NCI-H345 treated with DMSO at 0.1 percent for 48 hours (cell line): ENCODE measurements around the gene ATP8B1.
"Not testable (repeated sequence)": the region's sequence is repeated elsewhere in the genome, so short reads cannot be mapped to it uniquely, and the experiment has no call there.

Experiments used
- DNase-seq: peaks from one replicate; lab custom pipeline; 2025; ENCODE audit not compliant: unreplicated experiment; lab: John Stamatoyannopoulos, UW

The ATP8B1 gene

DNA sequence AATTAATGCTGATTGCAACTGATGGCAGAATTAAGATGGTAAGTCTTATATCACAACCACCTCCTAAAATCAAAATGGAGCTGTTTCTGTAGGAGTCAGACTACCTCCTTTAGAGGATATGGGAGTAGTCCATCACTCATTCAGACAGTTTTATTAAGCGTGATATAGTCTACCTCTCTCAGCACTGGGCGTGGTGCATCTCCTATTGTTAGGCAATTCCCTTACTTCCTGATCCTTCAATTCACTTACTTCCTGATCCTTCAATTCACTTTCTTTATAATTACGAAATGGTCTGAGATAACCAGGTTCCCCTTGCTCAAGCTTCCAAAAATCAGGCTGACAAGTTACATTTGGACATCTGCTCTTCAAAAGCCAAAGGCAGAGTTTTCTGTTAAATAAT is 31.9 kb downstream of the ATP8B1 start:
- DNase-seq: no peak

DNA sequence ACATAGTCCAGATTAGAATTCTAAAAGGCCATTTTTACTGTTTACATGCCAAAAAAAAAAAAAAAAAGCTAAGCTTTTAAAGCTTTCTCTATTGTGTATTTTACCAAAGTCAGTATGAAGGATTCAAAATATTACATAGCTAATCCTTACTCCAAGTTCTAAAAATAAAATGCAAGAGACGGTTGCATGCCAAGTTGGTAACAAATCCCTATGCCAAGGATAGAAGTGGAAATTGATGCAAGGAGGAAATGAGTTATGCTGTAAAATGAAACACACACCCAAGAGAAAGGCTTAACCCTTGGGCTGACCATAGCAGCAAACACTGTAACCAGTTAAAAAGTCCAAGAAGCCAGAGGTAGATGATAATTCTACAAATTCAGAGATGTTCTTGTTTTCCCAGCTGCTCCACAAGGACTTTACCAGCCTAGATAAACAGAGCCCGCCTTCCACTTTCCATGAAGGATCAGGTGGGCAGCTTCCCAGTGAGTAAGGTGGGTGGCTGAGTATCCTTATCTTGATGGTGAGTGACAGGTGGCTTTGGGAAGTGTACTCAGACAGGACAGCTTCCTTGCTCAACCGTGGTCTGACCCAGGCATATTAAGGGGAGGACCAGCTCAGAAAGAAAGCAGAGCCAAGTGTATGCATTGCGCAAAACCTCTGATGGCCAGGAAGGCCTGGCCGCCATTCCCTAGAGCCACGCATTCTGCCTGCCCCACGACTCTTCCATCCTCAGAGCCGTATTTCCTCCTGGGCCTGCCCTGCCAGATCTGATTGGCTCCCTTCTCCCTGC is 34.4 kb downstream of the ATP8B1 start:
- DNase-seq: no peak

DNA sequence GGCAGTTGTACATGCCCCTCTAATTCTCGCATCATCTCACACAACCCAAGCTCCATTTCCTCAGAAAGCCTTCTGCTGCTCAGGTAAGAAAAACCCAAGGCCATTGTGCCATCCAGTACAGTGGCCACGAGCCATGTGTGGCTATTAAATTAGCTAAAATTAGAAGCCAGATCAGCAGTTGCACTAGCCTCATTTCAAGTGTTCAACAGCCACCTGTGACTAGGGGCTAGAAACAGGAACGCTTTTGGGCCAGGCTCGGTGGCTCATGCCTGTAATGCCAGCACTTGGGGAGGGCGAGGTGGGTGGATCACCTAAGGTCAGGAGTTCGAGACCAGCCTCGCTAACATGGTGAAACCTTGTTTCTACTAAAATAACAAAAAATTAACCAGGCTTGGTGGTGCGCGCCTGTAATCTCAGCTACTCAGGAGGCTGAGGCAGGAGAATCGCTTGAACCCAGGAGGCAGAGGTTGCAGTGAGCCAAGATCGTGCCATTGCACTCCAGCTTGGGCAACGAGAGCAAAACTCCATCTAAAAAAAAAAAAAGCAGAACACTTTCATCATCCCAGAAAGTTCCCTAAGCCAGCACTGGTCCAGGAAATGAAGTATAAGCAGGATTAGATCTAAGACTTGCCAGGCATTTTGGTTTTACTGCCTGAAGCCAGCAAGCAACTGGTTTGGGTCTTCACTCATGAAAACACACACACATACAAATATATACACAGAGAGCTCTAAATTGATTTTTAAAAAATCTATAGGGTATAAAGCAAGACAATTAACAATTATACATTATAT is 35.7 kb downstream of the ATP8B1 start:
- no peak for DNase-seq

DNA sequence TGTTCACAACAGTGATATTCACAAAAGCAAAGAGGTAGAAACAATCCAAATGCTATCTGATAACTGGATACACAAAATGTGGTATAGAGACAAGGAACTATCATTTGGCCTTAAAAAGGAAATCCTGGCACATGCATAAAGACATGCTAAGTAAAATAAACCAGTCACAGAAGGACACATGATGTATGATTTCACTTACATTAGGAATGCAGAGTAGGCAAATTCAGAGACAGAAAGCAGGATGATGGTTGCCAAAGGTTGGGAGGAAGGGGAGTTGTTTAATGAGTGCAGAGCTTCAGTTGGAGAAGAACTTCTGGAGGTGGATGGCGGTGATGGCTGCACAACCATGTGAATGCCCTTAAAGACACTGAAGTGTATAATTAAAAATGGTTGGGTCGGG is 38.1 kb downstream of the ATP8B1 start:
- DNase-seq: no peak

DNA sequence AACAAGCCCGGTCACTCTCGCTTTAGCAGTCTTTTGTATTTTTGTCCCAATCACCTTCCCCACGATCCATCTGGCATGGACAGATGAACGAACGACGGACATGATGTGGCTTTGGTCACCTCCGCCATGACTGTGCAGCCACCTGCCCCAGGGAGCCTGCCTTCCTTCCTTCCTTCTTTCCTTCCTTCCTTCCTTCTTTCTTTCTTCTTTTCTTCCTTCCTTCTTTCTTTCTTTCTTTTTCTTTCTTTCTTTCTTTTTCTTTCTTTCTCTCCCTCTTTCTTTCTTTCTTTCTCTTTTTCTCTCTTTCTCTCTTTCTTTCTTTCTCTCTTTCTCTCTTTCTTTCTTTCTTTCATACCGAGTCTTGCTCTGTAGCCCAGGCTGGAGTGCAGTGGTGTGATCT is 39.0 kb downstream of the ATP8B1 start:
- no peak for DNase-seq

DNA sequence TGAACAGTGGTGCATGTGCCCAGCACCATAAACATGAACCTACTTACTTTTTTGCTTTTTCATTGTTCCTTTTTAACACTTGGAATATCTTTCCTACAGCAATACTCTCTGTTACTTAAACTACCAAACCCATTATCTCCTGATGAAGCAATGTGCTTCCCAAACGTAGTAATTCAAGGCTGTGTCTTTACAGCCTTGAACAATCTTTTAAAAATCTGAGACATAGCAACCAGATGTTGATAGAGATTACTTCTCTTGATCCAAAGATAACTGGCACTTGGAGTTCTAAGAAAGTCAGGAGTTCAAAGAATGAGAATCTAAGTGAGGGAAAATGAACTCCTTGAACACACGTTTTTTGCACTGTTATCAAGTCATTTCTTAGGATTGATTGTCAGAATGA is 40.4 kb downstream of the ATP8B1 start:
- DNase-seq: no peak

DNA sequence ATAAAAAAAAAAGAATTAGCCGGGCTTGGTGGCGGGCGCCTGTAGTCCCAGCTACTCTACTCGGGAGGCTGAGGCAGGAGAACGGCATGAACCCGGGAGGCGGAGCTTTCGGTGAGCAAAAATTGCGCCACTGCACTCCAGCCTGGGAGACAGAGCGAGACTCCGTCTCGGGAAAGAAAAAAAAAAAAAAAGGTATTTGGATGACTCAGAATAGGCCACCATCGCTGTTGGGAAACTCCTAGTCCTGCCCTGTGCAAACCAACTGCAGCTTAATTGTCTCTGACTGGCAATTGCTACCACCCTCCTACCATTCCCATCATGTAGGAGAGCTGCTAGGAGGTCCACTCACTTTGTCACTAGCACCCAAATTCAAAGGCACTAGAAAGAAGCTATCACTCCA is 43.5 kb downstream of the ATP8B1 start:
- no peak for DNase-seq

DNA sequence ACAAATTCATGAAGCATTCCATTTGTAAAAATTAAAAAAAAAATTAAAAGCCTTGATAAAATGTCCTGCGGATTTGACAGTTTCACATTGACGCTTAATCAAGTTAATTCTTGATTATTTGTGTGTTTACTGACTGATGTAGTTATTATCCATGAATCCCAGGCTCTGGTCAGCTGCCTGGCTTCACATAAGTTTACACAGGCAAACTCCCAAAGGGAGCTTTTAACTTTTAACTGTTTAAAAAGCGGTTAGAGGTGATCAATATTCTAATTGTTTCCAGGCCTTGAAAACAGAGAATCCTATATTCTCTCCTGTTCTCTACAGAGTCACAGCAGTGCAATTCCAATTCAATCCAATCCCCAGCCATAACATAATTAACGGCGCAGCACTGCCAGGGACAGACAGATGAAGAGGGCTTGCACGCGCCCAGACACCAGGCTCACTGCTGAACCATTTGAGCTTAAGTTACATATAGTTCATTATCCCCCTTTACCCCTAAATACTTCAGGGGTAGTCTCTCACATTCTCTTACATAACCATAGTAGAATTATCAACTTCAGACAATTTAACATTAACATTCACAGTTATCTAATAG is 47.5 kb downstream of the ATP8B1 start:
- no peak for DNase-seq

DNA sequence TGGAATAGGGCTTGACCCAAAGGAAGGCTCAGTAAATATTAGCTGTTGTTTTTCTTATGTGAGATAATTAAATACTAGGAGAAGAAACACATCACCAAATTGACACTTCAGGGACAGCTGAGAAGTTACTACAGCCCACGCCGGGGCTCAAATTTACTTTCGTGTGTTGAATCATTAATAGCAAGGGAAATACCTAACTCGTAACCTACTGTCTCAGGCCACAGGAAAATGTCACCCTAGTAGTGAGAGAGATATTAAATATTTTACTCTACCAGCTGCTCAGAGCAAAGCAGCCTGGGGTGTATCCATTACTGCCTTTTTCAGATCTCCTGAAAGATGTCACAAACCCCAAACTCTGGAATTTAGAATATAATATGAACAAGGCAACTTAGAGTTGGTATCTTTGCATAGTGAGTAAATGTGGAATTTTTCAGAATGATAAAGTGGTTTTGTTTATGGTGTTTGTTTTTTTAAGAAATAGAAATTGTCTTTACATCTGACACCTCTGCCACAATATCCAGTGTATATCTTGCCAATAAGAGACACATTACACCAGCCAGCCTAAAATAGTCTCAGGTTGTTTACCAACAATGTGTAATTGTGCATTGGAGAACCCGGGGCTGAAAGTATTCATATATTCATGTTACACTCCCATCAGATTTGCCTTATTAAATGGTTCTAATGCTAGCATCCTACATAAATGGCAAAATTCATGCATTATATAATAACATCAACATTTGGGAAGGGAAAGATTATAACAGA is 48.4 kb downstream of the ATP8B1 start:
- DNase-seq: no peak

DNA sequence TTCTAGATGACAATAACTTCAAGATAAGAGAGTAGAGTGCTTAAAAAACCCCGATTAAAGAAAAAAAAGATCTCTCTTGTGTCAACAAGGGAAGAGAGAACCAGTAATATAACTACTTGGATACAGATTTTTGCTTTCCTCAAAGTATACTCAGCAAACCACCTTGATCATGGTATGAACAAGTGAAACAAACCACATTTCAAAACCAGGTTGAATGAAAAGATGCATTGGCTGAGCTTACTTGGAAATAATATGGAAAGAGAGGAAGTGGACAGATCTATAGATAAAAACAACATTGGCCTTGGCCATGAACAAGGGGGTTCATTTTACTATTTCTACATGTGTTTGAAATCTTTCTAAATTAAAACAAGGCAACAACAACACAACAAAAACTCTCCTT is 50.1 kb downstream of the ATP8B1 start:
- DNase-seq: no peak

DNA sequence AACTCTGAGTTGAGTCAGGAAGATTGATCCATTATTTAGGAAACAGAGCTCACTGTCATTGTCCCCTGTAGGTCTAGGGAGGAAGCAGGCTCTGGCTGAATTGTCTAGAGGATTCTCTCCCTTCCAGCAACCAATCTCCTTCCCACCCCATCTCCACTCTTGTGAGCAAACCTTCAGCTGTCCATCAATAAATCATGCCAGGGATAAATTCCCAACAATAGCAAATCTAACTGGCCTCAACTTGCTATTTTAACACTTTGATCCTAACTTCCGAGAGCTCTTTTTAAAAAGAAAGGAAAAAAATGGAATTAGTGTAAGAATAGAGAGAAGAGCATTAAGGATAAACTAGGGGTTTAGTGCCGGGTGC is 53.5 kb downstream of the ATP8B1 start:
- DNase-seq: no peak

DNA sequence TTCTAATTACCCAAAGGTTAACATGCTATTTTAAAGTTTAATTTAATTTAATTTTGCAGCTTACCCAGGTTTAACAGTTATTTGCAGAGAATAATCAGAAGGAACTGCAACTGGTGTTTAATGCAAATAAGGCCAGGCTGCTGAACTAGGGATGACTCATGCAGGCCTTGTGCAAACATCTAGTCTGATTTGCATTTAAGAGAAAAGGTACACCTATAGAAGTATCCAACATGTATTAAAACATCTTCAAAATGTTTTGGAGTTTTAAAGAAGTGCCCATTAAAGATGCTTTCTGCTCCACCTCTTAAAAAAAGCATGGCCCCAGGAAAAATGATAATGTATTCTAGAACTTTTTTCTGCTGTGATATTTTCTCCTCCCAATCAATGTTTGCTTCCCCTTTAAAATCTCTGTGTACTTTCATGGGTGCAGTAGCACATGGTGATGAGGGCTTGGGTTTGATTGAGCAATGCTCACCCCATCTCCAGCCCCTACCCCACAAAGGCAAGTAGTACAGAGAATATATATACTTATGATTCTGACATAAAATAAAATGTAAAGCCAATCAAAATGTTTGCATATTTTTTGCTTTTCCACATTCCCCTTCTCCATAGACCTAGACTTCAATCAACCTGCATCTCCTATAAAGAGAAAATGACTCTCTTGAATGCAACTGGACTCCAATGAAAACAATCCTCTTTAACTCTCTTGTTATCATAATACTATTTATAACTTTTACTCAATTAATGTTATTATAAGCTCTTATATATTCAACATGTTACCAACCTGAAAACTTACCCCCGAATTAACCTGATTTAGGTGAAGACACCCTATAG is 54.1 kb downstream of the ATP8B1 start:
- DNase-seq: peak; percentile 60

DNA sequence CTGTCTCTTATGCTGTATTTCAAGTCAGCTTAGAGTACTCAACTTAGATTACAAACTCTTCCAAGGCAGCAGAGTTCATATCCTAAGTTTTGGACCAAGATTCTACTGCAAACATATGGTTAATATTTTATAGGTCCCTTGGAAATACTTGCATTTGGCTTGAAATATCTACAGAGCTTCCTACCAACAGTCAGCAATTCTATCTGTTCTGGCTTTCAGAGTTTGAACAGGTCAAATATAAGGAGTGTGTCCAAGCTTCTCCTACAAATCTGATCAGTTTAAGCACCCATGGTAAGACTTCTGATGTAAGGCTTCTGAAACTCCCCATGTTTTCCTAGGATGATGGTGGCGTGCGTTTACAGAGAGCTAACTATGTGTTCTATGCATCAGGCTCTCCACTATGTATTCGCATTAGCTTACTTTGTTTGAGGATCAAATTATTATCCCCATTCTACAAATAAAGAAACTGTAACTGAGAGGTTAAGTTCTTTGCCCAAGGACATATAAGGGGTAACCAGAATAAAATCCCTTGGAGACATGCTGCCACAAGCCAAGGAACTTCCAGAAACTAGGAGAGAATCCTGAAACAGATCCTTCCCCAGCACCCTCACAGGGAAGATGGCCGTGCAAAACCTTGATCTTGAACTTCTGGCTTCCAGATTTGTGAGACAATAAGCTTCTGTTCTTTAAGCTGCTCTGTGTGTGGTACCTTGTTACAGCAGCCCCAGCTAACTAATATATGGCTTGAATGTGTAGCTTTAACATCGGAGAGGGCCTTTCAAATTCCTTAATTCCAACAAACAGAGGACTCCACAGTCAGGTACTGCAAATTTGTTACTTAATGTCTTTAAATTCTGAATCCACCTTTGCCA is 55.1 kb downstream of the ATP8B1 start:
- DNase-seq: no peak

DNA sequence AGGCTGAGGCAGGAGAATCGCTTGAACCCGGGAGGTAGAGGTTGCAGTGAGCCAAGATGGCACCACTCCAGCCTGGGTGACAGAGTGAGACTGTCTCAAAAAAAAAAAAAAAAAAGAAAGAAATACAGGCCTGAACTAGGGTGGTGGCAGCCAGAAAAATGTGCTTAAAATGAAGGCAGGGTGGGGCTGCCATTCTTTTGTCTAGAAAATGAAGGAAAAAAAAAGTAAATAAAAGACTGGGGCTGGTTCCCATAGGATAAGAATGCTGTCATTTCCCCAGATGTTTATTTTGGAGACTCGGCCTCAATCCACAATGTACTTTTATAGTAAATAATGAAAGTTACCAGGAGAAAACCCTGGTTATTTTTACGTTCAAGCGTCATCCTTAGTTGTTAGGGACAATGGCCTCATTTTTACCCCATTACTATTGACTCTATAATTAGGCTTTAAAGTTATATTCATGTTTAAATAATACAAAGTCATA is 58.9 kb downstream of the ATP8B1 start:
- DNase-seq: no peak

DNA sequence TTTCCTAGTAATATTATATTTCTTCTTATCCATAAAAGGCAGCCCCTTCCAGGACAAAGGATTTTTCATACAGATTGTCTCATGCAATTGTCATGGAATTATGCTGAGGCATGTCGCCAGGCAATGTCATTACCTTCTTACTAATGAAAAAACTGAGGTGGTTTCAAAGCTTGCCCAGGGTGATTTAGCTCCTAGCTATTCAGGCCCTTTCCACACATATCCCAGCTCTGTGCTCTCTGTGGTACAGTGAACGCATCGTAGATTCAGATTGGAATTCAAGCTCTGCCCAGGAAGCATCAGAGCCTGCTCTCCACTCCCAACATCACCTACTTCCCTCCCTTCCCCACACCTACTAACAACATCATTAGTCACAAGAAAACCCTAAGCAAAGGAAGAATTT is 60.1 kb downstream of the ATP8B1 start:
- DNase-seq: no peak

DNA sequence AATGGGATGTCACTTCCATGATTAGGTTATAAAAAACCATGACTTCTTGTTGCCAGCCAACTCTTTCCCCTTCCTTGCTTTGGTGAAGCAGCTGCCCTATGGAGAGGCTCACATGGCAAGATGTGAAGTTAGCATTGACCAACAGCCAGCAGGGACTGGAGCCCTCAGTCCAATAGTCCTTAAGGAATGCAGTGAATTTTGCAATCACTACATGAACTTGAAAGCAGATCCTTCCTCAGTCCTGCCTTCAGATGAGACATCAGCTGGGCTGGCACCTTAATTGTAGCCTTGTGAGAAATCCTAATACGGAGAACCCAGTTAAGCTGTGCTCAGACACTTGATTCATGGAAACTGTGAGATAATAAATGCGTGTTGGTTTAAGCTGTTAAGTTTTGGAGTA is 61.8 kb downstream of the ATP8B1 start:
- DNase-seq: no peak

DNA sequence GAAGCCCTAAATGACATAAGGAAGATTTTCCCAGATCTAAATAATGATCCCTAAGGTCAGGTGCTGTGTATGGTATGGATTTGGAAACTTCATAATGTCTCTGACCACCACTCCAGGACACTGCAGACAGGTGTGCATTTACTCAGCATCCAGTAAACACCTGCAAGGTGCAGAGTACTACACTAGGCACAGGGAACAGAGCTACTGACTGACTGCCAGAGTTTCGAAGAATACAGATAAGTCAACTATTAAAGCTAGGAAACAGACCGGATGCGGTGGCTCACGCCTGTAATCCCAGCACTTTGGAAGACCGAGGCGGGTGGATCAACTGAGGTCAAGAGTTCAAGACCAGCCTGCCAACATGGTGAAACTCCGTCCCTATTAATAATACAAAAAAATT is 65.0 kb downstream of the ATP8B1 start:
- no peak for DNase-seq

DNA sequence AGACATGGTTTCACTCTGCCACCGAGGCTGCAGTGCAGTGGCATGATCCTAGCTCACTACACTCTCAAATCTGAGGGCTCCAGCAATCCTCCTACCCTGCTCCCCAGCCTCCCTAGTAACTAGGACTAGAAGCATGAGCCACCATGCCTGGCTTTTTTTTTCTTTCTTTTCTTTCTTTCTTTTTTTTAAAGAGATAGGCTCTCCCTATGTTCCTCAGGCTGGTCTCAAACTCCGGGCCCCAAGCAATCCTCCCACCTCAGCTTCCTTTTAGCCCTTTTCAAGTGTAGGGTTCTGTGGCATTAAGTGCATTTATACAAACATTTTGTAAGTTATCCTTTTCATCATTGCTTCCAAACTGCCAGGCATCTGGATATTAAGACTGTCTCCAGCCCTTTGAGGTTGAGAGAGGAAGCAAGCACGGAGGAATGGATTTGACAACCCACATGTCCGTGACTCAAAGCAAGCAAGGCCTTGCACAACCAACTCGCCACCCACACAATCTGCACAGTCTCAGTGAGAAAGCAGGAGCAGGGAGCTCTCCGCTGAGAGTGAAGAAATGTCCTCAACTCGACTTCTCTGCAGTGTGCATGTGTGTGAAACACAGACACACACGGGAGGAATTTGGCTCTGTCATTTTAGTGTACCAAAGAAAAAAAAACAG is 65.6 kb downstream of the ATP8B1 start:
- no peak for DNase-seq

DNA sequence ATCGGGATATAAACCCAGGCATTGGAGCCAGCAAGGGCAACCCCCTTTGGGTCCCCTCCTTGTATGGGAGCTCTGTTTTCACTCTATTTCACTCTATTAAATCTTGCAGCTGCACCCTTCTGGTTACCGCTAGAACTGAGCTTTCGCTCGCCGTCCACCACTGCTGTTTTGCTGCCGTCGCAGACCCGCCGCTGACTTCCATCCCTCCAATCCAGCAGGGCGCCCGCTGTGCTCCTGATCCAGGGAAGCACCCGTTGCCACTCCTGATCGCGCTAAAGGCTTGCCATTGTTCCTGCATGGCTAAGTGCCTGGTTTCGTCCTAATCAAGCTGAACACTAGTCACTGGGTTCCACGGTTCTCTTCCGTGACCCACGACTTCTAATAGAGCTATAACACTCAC is 68.1 kb downstream of the ATP8B1 start:
- not testable (repeated sequence) for DNase-seq
